ENCODE data around the gene NAGPA.

NAGPA gene

GRCh38 chr16:5001571-5001970 lies 32.2 kb downstream of the NAGPA start:
- no peak for DNase-seq

GRCh38 chr16:5000573-5001001 lies 33.1 kb downstream of the NAGPA start:
- DNase-seq, result no peak

- no peak for DNase-seq
Observed at GRCh38 chr16:4994719-4995434, 38.9 kb downstream of the NAGPA start.

GRCh38 chr16:4991754-4992153 lies 42.0 kb downstream of the NAGPA start:
- DNase-seq, result no peak

GRCh38 chr16:4990415-4990814 lies 43.3 kb downstream of the NAGPA start:
- DNase-seq, result no peak

GRCh38 chr16:4989391-4990006 lies 44.2 kb downstream of the NAGPA start:
- no peak for DNase-seq

- no peak for DNase-seq
Observed at GRCh38 chr16:4988647-4989046, 45.1 kb downstream of the NAGPA start.

- no peak for DNase-seq
Observed at GRCh38 chr16:4987580-4988374, 46.0 kb downstream of the NAGPA start.

- DNase-seq, result no peak
Observed at GRCh38 chr16:4987250-4987579, 46.5 kb downstream of the NAGPA start.

GRCh38 chr16:4984174-4984990 lies 49.4 kb downstream of the NAGPA start:
- DNase-seq, result no peak

GRCh38 chr16:4982056-4982867 lies 51.5 kb downstream of the NAGPA start:
- DNase-seq, result no peak

GRCh38 chr16:4981473-4981872 lies 52.3 kb downstream of the NAGPA start:
- no peak for DNase-seq

- DNase-seq, result no peak
Observed at GRCh38 chr16:4980691-4981090, 53.0 kb downstream of the NAGPA start.

GRCh38 chr16:4979736-4980660 lies 53.7 kb downstream of the NAGPA start:
- DNase-seq, result no peak

GRCh38 chr16:4979164-4979563 lies 54.6 kb downstream of the NAGPA start:
- no peak for DNase-seq

- no peak for DNase-seq
Observed at GRCh38 chr16:4976611-4977145, 57.1 kb downstream of the NAGPA start.

- no peak for DNase-seq
Observed at GRCh38 chr16:4976079-4976478, 57.7 kb downstream of the NAGPA start.

Data from activated CD8-positive, alpha-beta memory T cell treated with anti-CD3 and anti-CD28 coated beads for 24 hours (primary cell).